ENCODE measurements around the gene FAM53B. TPM values are rescaled to one million over a fixed set of nuclear protein-coding genes. Genes with fewer than 3 reads are reported as not detected.

Gene FAM53B
- total RNA-seq, 1 donor from 2014 or later, result 28.3 TPM

GRCh38 chr10:124728071-124728829, 15.9 kb downstream of the FAM53B start:
- peak; percentile 98 for DNase-seq (ENCODE audit: low read depth)

- DNase-seq (ENCODE audit: low read depth), result no peak
These were observed 16.7 kb downstream of the FAM53B start for GRCh38 chr10:124727361-124727960.

GRCh38 chr10:124725791-124726190, 18.4 kb downstream of the FAM53B start:
- no peak for DNase-seq (ENCODE audit: low read depth)

DNA sequence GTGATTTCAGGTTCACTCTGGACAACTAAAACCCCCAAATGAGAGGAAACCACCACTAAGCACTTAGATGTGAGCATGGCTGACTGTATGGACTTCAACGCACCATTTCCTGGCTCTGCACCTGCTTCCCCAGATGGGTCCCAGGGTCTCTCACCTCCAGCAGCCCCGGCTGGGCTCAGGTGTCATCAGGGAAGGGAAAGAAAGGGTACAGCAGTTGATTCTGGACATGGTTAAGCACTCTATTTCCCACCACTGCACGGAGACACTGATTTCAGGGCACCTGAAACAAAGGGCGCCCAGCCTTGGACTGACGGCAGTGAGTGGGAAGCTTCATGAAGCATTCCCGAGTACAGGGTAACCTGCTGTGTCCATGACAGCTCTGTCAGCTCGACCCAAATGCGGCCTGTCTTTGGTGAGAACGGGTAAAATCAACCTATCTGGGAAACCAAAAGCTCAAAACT, 19.0 kb downstream of the FAM53B start:
- DNase-seq (ENCODE audit: low read depth), result no peak

- no peak for DNase-seq (ENCODE audit: low read depth)
These were observed 19.7 kb downstream of the FAM53B start for GRCh38 chr10:124724279-124725027.

- peak; percentile 59 for DNase-seq (ENCODE audit: low read depth)
These were observed 20.4 kb downstream of the FAM53B start for GRCh38 chr10:124723826-124724225.

GRCh38 chr10:124722798-124723783, 21.1 kb downstream of the FAM53B start:
- no peak for DNase-seq (ENCODE audit: low read depth)

- no peak for DNase-seq (ENCODE audit: low read depth)
These were observed 22.7 kb downstream of the FAM53B start for GRCh38 chr10:124721330-124722045.

GRCh38 chr10:124719213-124719851, 24.8 kb downstream of the FAM53B start:
- peak; percentile 97 for DNase-seq (ENCODE audit: low read depth)

GRCh38 chr10:124717911-124718741, 26.1 kb downstream of the FAM53B start:
- DNase-seq (ENCODE audit: low read depth), result peak; percentile 61

DNA sequence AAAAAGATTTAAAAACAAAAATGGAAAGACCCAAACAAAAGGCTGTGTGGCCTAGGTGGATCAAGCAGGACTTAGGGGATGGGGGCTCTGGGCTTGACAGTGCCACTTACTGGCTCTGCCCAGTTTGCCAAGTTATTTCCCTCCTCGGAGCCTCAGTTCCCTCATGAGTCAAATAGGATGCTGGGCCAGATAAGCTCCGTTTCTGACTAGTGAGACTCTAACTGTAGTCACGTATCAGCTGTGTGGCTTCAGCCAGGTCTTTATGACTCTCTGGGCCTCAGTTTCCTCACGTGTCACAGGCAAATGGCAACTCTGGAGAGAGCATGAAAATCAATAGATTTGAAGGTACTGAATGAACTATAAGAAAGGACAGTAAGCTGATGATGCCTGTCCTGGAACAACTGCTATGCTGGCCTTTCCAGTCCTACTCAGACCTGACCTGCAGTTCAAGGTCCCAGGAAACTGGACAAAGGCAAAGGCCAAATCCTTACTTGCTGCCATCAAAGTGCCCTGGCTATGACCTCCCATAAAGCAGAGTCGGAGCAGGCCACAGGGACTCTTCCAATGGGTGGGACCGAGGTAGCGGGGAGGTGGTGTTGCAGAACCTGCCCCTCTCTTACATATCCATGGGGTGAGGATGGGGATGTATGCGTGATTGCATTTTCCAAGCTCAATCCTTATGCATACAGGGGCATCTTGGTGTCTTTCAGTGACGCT, 27.0 kb downstream of the FAM53B start:
- DNase-seq (ENCODE audit: low read depth), result no peak

DNA sequence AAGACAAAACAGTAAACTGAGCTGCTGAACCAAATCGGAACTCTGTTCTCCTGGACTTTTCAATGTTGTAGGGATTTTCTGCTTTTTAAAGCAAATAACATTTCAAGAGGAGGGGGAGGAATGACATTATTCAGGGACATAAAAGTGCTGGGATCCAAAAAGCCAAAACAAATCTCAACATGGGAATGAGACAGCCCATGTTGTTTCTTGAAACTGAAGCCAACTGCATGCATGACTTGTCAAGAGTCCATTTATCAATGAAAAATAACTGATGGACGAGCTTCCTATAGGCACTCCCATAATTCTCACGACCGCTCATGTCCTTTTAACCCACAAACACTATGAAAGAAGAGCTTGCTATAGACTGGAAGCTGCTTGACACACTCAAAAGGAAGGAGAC, 27.8 kb downstream of the FAM53B start:
- no peak for DNase-seq (ENCODE audit: low read depth)

GRCh38 chr10:124715439-124715838, 28.7 kb downstream of the FAM53B start:
- DNase-seq (ENCODE audit: low read depth), result no peak

DNA sequence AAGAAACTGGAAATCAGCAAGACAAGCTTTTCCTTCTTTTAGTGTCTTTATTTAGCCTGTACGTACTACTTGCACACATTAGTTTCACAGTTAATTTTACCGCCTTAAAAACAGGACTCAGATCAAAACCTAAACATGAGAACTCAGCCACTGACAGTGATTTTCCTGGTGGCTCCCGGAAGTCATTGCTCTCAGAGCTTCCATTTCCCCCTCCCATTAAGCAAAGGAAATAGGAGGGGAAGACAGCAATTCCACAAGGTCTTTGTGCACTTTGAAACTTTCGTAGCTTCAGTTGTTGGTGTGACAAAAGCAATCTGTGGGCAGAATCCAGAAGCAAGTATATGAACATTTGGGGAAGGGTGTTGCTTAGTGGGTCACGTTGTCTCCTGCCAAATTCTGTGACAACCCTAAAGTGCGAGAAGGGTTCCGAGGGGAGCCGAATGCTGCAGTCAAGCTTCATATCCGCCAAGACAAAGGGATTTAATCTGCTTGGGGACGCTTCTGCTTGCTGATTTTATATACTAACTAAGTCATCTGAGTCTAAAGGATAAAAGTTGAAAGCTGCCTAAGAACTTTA, 30.4 kb downstream of the FAM53B start:
- no peak for DNase-seq (ENCODE audit: low read depth)

DNA sequence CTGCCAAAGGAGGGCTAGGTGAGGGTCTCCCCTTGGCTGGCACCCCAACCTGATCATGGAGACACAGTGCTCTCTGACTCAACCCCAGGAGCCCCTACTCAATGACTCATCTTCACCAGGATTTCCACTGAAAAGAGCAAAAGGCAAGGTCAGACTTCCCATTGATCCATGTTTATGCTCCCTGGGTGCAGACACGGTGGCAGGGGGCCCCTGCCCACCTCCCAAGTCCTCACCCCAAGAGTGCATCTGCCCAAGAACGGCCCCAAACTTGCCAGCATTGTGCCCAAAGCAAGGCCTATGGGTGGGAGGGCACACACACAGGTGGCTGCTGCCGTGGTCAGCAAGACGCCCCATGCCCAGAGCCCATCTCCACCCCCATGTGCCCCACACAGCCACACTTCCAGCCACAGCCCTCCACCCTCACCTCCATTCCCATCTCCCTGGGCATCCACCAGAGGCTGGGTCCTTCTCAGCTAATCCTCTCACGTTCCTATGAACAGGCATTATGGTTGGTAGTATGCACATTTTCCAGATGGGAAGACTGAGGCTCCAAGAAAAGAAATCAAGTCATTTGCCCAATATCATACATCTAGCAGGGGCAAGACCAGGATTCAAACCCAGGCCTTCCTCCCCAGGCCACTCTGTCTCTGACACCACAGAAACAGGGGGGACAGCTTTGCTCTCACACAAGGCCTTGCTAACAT, 31.3 kb downstream of the FAM53B start:
- no peak for DNase-seq (ENCODE audit: low read depth)

GRCh38 chr10:124711145-124711544, 33.0 kb downstream of the FAM53B start:
- DNase-seq (ENCODE audit: low read depth), result no peak

DNA sequence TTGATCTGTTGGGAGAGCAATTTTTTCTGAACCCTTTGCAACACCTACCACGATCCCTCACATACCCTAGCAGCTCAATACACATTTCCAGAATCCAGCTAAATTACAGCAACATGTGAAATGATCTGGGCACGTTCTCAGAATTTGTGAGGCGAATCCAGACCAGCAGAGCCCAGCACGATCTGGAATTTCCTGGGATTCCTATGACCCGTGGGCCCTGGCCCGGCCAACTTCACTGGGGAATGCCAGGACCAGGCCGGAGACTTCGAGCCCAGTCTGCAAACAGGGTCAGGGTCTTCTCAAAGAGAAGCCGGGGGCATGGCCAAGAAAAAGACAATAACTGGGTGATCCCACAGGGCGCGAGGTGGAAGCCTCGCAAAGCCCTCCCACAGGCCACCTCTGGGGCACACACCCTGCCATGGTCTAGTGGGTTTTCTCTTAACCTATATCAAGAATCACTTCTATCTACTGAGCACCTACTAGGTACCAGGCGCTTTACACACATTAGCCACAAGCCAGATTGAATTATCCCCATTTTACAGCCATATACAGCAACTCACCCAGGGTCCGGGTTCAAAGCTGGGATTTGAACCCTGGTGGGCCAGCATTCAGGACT, 33.8 kb downstream of the FAM53B start:
- no peak for DNase-seq (ENCODE audit: low read depth)

Data from myocyte (in vitro differentiated cells).